ENCODE measurements around the gene TMEM229B. TPM values are rescaled to one million over a fixed set of nuclear protein-coding genes. Genes with fewer than 3 reads are reported as not detected.

Gene TMEM229B
- total RNA-seq, 4 donors from 2014 or later, result 2.7 to 6.1 (median 5.7) TPM; not detected in 1

DNA sequence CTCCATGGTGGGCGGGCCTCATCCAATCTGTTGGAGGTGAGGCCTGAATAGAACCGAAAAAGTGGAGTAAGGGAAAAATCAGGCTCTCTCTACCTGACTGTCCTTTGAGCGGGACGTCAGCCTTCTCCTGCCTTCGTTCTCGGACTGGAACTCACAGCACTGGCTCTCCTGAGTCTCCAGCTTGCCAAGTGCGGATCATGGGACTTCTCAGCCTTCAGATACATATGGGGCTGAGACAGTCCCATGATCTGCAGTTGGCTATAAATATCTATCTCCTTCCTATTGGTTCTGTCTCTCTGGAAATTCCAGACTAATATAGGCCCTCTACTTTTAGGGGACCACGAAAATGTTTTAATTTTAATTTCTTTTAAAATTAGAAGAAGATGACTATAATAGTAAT, 46.8 kb downstream of the TMEM229B start:
- DNase-seq (ENCODE audit: low spot score in 2 of 2), result no peak
- Histone ChIP-seq H3K4me1 (peaks cover 0 to 5% (median 2%) of the 10 kb centered on the region in 4 donors), H3K4me3 (no peak overlapping the region), H3K27me3 (no peaks in the 10 kb centered on the region), H3K27ac (no peak overlapping the region), H3K36me3 (no peaks in the 10 kb centered on the region), H3K9me3 (no peaks in the 10 kb centered on the region)
- no peak for TF ChIP-seq CTCF (IDR thresholded peaks at IDR 0.05)
- no peak for TF ChIP-seq EP300 (IDR thresholded peaks at IDR 0.05)
- no peak for TF ChIP-seq POLR2A (IDR thresholded peaks at IDR 0.05)
- 85 to 88% methylated on average over 8 of the region's 8 CpGs for WGBS, 2 donors

DNA sequence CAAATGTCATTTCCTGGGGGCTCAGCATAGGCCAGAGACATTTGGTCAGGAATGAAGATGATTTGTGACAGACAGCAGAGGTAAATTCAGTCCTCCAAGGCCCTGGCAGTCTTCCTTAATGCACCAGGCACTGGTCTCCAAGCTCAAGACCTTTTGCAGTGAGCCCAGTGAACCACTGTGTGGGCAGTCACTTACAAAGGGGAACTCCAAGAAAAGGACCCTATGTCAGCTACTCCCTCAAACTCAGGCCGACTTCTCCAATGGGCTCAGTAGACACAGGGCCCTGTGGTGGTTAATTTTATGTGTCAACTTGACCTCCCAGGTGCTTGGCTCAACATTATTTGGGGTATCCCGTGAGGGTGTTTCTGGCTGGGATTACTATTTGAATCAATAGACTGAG, 47.3 kb downstream of the TMEM229B start:
- Histone ChIP-seq H3K4me3 (no peak overlapping the region), H3K27ac (no peak overlapping the region), H3K36me3 (no peaks in the 10 kb centered on the region), H3K9me3 (no peaks in the 10 kb centered on the region), H3K4me1 (peaks cover 0 to 4% (median under 1%) of the 10 kb centered on the region in 4 donors), H3K27me3 (no peaks in the 10 kb centered on the region)
- DNase-seq (ENCODE audit: low spot score in 2 of 2), result no peak
- TF ChIP-seq CTCF (IDR thresholded peaks at IDR 0.05), result no peak
- no peak for TF ChIP-seq POLR2A (IDR thresholded peaks at IDR 0.05)
- TF ChIP-seq EP300 (IDR thresholded peaks at IDR 0.05), result no peak
- 72 to 76% methylated on average over 2 of the region's 2 CpGs for WGBS, 2 donors

DNA sequence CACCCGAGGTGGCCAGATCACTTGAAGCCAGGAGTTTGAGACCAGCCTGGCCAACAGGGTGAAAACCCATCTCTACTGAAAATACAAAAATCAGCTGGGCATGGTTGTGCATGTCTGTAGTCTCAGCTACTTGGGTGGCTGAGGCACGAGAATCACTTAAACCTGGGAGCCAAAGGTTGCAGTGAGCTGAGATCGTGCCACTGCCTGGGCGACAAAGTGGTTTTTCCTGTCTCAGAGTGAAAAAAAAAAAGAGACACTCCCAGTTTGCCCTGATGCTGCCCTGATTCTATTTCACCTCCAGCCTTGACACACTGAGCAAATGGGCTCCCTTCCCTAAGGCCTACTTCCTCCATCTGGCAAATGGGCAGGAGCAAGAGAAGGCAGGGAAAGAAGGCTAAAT, 48.0 kb downstream of the TMEM229B start:
- WGBS, 2 donors, result 84 to 87% methylated on average over 4 of the region's 4 CpGs
- Histone ChIP-seq H3K27me3 (no peaks in the 10 kb centered on the region), H3K4me1 (no peaks in the 10 kb centered on the region), H3K9me3 (no peaks in the 10 kb centered on the region), H3K36me3 (no peaks in the 10 kb centered on the region), H3K4me3 (no peak overlapping the region), H3K27ac (no peak overlapping the region)
- no peak for DNase-seq (ENCODE audit: low spot score in 2 of 2)
- TF ChIP-seq POLR2A (IDR thresholded peaks at IDR 0.05) (no peak), EP300 (IDR thresholded peaks at IDR 0.05) (no peak), CTCF (IDR thresholded peaks at IDR 0.05) (no peak)

DNA sequence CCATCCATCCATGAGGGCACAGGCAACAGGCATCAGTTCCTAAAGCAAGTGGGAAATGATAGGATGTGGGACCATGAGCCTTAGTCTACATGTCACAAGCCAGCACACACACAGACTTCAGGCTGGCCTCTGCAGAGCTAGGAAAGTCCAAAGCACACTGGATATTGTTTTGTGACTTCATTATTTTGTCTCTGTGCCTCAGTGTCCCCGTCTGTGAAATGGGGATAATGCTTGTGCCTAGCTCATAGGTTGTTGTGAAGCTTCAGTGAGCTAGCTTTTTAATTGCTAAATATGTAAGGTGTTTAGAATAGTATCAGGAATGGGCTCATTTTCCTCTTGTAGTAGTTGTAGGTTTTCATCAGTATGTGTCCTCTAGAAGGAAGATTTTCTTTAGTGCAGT, 49.6 kb downstream of the TMEM229B start:
- Histone ChIP-seq H3K4me1 (no peaks in the 10 kb centered on the region), H3K9me3 (no peaks in the 10 kb centered on the region)
- WGBS, 2 donors, result 86 to 100% methylated on average over 1 of the region's 1 CpG

More for the DNA sequence above, 49.6 kb downstream of the TMEM229B start:
- Histone ChIP-seq H3K36me3 (no peaks in the 10 kb centered on the region), H3K27ac (no peak overlapping the region), H3K27me3 (no peaks in the 10 kb centered on the region), H3K4me3 (no peak overlapping the region)
- TF ChIP-seq CTCF (IDR thresholded peaks at IDR 0.05) (no peak), EP300 (IDR thresholded peaks at IDR 0.05) (no peak), POLR2A (IDR thresholded peaks at IDR 0.05) (no peak)
- DNase-seq (ENCODE audit: low spot score in 2 of 2), result no peak
